GM19035 (cell line): ENCODE results near the gene INPP5F.

Experiments used
- ATAC-seq: cut with Tn5 transposase; IDR thresholded peaks from one replicate; pipeline ENCODE4 v1.9.1; 2021; ENCODE audit not compliant: unreplicated experiment

INPP5F gene

DNA sequence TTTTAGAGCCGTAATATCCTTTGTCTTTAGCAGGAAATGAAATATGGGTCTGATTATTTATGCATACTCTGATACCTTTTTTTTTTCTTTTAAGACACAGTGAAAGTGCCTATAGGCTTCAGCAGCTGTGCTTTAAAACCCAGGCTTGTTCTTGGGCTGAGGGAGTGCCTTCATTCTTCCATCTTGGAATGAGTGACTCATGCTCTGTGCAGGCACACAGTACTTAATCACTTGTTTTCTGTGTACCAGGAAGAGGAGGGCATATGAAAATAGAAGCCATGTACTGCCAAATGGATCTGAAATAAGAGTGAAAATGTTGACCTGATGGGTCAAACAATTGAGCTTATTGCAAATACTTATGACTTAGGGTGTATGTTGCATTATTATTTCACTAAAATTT, 12.0 kb downstream of the INPP5F start:
- no peak for ATAC-seq

DNA sequence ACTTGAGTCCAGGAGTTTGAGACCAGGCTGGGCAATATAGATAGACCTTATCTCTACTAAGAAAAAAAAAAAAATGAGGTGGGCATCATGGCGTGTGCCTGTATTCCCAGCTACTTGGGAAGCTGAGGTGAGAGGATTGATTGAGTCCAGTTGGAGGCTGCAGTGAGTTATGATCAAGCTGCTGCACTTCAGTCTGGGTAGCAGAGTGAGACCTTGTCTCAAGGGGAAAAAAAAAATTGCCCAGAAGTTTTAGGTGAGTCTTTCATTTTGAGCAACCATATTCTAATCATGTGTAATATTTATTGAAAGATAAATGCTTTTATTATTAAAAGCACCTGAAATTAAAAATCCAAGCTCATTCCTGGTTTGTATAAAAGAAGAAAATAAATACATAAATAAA, 13.1 kb downstream of the INPP5F start:
- no peak for ATAC-seq

DNA sequence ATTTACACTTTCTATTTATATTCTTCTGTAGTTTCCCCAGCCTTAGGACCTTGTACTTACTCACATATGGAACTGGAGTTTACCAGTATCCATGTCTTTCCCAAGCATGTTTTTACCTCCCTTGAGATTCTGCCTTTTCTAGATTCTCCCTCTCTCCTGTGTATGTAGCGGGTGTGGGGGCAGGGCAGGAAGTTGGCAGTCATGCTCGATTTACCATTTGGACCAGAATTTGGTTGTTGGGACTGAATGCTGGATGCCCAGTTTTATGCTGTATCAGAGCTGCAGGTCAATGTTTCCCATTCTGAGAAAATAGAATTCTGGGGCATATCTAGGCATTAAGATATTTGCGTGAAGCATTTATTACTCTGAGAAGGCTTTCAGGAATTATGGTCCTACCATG, 14.2 kb downstream of the INPP5F start:
- ATAC-seq, result no peak

DNA sequence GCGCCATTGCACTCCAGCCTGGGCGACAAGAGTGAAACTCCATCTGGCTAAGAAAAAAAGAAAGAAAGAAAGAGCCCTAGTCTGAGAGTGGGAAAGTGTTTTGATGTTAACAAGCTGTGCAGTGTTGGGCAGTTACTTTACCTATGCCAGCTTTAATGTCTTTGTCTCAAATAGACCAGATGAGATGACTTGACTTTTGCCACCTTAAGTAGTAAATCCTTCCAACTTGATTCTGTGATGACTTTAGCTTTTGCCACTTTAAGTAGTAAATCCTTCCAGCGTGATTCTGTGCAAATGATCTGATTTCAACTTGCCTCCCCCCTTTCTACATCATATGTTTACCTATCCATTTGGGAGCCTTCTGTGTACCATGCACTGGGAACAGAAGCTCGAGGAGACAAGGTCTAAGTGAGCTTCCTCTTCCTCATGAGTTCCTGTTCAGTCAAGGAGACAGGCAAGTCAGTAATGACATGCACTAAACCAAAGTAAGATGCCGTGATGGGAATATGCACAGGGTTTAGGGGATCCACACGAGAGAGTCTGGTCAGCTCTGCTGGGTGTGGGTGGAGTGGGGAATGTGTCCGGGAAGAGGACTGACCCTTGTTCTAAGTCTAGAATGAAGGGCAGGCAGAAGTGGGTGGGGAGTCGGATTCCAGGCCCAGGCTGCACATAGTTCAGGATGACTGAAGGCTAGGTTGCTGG, 17.2 kb downstream of the INPP5F start:
- no peak for ATAC-seq

DNA sequence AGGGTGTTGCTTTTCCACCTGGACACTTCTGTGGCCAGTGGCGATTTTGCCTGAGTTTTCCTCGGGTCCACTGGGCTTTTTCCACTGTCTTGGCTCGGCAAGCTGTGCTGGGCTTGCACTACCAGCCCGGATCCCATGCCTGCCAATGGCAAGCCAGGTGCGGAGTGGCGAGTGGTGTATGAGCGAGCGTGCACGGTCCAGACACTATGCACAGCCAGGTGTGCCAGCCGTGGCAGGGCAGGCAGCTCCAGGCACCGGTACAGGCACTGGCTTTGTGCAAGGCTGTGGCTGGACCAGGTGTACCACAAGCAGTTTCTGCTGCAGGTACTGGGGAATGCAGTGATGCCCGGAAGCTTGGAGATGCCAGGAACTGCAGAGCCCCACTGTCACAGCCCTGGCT, 22.1 kb downstream of the INPP5F start:
- ATAC-seq, result no peak

DNA sequence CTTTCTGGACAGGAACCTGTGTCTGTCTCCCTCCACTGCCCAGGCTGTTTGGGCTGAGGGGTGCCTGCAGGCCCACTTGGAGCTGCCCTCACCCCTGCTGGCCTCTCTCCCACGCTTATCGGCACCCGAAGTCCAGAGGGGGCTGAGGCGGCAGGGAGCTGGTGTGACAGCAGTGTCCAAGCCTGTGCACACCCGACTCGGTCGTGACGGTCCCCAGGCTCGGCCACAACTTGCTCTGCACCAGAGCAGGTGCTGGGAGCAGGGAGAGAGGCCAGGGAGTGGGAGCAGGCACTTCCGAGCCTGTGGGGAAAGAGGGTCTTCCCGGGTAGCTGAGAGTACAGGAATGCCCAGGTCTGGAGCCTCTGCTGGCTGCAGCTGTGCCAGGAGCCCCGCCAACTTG, 23.0 kb downstream of the INPP5F start:
- no peak for ATAC-seq

DNA sequence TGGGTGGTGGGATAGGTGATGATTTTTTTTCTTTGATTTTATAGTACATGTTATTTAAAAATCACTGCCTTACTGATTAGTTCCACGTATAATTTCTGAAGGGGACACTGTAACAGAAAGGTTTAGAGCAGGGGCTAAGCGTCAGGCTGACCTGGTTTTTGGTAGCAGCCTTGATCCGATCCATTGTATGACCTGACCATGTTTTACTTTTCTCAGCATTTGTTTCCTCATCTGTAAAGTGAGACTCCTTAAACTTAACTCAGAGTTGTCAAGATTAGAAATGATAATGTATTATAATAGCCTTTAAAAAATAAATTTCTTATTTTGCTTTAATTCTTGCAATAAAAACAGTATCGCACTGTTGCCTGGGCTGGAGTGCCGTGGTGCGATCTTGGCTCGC, 23.6 kb downstream of the INPP5F start:
- ATAC-seq, result no peak

DNA sequence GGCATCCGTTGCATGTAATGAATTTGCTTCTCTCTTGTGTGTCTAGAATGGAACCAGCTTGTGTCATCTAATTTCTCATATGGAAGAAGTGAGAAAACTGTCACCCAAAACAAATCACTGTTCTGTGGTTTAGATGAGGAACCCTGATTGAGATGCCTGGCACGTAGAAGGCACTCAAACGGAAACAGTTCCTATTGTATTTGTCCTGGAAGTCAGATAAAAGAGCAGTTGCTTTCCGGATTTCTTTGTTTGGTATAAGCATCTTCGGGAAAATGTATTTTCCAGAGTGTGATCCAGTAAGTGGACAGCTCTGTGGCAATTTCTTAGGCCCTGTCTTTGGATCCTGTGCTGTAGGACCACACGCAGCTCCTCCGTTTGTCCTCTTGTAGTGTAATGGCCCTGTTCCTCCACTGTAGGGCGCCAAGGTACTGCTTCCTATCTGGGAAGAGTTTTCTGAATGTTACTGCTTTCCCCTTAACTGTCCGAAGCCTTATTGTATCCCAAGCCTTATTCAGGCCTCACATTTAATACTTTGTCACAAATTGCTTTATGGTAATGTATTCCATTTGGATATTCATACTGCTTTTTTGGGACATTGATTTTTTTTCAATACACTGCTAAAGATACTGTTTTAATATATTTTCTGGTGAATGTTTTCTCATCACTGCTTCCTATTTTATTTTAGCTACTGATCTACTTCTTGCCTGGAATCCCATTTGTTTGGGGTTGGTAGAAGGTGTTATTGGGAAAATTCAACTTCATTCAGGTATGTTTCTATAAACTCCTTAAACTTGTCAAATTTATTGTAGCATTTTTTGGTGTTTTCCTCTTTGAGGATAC, 24.8 kb downstream of the INPP5F start:
- ATAC-seq, result peak; percentile 85

DNA sequence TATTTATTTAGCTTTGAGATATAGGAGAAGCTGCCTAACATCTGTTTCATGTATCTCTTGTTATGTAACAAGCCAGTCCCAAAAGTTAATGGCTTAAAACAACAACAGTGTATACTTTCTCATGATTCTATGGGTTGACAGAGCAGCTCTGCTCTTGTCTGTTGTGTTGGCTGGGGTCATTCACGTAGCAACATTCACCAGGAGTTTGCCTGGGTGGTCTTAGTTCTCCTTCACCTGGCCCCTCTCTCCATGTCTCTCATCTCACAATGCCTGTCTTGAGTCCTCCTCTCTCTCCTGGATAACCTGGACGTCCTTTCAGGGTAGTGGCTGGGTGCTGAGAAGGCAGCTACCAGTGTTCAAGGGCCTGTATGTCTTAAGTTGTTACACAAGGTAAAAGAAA, 27.5 kb downstream of the INPP5F start:
- no peak for ATAC-seq

DNA sequence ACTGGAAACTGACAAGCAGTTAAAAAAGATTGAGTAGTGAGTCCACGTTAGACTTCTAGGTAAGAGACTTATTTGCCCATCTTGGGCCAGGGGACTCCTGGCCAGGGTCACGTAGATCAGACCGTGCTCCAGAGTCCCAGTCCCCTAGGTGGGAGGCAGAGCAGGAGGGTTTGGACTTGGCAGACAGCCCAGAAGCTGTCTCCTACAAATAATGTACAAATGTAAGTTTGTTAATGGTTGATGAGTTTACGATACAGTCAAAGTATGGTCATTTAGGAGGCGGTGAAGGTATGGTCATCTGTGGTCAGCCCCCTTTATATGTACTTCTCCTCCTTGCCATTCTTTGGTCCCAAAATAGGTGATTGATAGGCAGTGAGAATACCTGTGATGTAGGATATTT, 28.2 kb downstream of the INPP5F start:
- ATAC-seq, result no peak

DNA sequence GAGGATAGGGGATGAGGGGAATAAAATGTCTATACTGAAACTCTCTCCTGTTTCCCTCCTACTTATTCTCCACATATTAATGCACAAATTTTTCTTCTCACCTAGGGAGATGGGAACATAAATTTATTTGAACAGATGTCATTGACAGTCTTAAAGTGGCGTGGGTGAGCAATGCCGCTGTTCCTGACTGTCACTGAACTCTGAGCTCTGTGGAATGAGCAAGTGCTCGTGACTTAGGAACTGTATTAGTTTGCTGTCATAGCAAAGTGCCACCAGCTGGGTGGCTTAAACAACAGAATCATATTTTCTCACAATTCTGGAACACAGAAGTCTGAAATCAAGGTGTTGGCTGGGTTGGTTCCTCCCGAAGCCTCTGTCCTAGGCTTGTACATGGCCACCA, 29.1 kb downstream of the INPP5F start:
- ATAC-seq, result no peak

DNA sequence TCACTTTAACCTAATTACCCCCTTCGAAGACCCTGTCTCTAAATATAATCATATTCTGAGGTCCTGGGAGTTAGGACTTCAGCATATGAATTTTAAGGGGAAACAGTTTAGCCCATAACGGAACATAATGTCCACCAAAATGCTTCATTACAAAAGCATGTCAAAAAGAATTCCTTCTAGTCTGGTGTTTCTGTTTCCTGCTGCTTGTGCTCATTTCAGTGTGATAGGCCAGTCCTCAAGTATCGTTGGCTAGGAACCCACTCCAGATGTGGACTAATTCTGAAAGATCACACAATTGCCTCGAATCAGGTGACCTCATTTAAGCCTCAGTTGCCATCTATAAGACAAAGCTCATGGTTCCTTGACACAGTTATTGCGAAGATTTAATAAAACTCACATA, 29.6 kb downstream of the INPP5F start:
- no peak for ATAC-seq

DNA sequence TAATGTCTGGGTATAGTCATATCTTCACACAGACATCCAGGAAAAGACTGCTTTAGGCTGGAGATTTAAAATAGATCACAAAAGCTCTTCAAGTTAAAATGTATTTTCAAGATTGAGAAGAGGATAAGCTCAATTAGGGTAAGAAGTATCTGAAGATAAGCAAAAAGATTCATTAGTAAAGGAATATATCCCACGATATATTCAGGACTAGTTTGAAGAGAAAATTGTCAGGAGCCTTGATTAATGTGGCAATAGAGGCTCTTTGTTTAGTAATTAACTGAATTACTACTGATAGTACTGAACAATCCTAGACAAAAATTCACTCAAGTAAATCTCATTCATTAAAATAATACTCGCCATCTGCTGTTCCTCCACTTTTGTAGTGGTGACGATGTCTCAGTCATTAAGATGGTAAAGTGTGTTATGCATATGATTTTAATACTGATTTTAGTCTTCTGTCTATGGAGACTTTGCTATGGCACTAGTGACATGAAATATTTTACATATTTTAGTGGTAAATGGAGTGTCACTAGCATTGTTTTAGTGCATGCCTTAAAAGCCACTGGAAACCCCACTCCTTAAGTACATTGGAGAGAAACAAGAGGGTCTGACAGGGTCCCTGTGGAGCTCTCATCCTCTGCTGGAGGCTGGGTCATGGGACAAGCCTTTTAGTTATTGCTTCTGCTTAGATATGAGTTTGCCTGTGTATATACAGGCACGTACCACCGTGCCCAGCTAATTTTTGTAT, 32.8 kb downstream of the INPP5F start:
- no peak for ATAC-seq

DNA sequence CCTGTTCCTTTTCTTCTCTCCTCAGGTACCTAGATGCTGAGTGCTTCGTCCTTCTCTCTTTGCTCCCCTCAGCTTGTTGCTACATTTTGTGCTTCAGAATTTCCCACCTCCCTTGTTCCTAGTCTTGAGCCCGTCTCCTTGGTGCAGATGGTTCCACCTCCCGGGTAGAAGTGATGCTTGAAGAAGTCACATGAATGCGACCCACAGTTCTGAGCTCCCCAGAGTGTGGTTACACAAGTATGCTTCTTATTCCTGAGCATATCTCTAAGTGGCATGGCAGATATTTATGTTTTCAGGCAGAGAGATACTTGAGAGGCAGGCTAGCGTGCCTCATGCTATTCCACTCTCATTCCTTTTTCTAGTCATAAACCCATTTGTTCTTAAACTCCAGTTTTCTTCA, 34.0 kb downstream of the INPP5F start:
- ATAC-seq, result no peak

DNA sequence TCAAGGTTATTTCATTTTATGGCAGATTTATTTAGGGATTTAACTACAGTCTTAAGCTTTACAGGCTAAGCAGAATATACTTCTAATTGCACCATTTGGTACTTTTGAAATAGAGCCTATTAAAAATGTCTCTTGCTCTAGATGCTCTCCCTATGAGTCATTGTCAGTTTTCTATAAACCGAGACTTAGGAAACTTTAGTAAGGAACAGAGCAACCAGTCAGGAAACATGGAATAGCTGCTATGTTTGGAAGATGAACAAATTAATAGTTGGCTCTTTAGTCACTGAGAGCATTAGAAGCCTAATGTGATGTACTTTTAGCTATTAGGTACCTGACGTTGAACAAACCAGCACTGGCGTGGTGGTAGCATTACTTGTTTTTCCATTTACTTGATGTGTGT, 35.3 kb downstream of the INPP5F start:
- no peak for ATAC-seq

DNA sequence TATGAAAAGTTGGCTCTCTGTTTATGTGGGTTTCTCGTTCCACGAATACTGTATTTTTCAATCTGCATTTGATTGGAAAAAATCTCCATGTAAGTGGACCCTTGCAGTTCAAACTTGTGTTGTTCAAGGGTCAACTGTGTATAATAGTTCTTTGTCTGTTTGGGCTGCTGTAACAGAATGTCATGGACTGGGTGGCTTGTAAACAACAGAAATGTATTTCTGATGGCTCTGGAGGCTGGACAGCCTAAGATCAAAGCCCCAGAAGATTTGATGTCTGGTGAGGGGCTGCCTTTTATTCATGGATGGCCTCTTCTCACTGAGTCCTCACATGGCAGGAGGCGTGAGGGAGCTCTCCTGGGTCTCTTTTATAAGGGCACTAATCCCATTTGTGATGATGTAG, 36.2 kb downstream of the INPP5F start:
- no peak for ATAC-seq

DNA sequence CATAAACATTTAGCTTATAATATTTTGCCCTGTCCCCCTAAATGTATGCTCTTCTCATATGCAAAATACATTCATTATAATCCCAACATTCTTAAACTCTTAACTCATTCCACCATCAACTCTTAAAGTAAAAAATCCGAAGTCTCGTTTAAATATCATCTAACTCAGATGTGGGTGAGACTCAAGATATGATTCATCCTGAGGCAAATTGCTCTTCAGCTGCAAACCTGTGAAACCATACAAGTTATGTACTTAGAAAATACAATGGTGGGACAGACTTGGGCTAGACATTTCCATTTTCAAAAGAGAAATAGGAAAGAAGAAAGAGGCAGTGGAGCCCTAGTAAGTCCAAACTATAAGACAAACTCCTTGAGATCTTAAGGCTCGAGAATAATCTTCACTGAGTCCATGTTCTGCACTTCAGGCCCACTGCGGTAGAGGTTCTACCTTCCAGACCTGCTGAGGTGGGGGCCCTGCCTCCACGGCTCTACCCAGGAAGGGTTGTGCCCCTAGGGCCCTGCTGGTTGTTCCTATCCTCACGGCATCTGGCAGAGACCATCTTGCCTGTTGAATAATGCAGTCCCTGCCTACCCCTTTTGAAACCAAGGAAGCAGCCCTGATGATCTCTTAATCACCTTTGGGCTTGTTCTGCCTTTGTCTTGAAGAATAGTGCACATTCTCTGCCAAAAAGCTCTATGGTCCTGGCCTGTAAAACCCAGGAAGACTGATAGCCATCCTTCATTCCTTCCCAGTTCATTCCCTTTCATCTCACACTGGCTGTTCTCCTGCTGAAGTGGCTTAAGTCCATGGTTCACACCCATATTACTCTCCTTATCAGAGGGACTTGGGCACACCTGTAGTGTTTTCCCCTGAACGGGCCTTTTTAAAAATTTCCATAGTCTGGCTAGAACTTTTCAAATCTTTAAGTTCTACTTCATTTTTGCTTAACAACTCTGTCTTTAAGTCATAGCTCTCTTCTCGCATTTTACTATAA, 37.3 kb downstream of the INPP5F start:
- ATAC-seq, result no peak

DNA sequence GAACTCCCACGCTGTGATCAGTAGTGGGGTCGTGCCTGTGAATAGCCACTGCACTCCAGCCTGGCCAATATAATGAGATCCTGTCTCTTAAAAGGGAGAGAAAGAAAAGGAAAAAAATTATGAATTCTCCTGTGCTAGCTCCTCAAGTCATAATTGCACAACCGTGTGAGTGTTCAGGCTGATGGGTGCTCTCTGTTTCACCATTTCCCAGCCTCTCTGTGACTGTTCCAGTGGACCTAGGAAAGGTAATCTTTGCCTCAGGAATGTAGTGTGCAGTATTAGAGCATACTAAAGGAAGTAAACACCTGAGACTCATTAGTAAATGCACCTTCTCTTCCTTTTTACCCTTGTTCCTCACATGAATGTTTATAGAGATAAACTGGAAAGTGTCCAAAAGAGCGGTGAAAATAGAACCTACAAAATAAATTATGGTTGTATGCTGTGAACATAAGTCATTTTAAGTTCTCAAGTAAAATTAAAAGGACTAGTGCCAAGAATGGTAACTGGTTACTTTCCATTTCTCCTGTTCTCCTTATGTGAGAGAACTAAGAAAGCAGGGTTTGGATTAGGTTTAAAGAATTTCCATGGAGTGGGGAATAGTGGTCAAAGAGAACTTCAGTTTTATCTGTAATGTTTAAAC, 42.7 kb downstream of the INPP5F start:
- no peak for ATAC-seq

DNA sequence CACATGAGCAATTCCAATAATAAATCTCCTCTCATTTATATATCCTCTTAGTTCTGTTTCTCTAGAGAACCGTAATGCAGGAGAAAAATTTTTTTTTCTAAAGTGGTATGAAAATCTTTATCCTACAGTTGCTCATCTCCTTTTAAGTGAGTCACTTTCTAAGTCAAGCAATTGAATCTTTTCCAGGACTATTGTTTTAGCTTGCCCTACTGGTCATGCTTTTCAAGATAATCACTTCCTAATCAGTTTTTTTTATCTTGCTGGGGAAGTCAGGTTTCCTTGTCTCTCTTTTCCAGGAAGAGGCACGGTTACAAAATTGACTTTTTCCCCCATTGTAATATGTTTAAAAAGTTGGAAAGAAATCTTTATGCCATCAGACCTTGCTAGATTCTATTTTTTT, 44.0 kb downstream of the INPP5F start:
- no peak for ATAC-seq

DNA sequence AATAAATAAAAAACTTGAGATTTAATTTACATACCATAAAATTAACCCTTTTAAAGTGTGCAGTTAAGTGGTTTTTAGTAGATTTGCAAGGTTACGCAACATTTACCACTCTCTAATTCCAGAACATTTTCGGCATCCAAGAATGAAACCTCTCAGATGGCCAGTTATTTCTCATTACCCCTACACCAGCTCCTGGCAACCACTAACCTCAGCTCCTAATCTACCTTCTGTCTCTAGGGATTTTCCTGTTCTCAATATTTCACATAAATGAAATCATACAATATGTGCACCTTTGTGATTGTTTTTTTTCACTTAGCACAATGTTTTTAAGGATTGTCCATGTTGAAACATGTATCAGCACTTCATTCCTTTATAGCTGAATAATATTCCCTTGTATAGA, 45.1 kb downstream of the INPP5F start:
- no peak for ATAC-seq
